Activated CD4-positive, alpha-beta T cell treated with anti-CD3 and anti-CD28 coated beads, Interleukin-2, amount 10 ng/mL, durations not matched to agents 7 days and 5 days (primary cell): ENCODE results near the gene SNRNP35. TPM values are rescaled to one million over a fixed set of nuclear protein-coding genes. Genes with fewer than 3 reads are reported as not detected.

ENCODE experiments used
- total RNA-seq, 2 experiments: library from RNA; stranded (reverse); gene quantifications; one replicate each; pipeline ENCODE4 v1.2.3, GENCODE V29; 2021

SNRNP35 gene
- total RNA-seq, 2 experiments from 2014 or later = 24.8 to 31.7 TPM

Other genes starting within 250 kb of the SNRNP35 start
- gene MPHOSPH9, start 225.0 kb upstream of the SNRNP35 start, total RNA-seq = 100 to 1,000 TPM; 134 to 162 TPM
- 10 to 100 TPM; 29.2 to 30.8 TPM for gene MTRFR, start 224.7 kb upstream of the SNRNP35 start, total RNA-seq
- gene CDK2AP1, start 186.3 kb upstream of the SNRNP35 start, total RNA-seq = 10 to 100 TPM; 28.7 to 34.3 TPM
- 10 to 100 TPM; 38.1 to 41.8 TPM for gene SBNO1, start 93.3 kb upstream of the SNRNP35 start, total RNA-seq
- gene KMT5A, start 74.0 kb upstream of the SNRNP35 start, total RNA-seq = 10 to 100 TPM; 73.6 to 85.3 TPM
- gene RILPL2, start 21.5 kb upstream of the SNRNP35 start, total RNA-seq = 1 to 10 TPM; 6.0 to 6.5 TPM
- gene RILPL1, start 75.6 kb downstream of the SNRNP35 start, total RNA-seq = under 1 TPM; 0.79 to 0.89 TPM
- 100 to 1,000 TPM; 138 to 168 TPM for gene TMED2, start 126.4 kb downstream of the SNRNP35 start, total RNA-seq
- gene DDX55, start 144.0 kb downstream of the SNRNP35 start, total RNA-seq = 10 to 100 TPM; 35.9 to 38.3 TPM
- 10 to 100 TPM; 64.4 to 66.2 TPM for gene EIF2B1, start 175.5 kb downstream of the SNRNP35 start, total RNA-seq
- 10 to 100 TPM; 46.7 to 47.8 TPM for gene GTF2H3, start 175.7 kb downstream of the SNRNP35 start, total RNA-seq
- gene TCTN2, start 213.0 kb downstream of the SNRNP35 start, total RNA-seq = 1 to 10 TPM; 4.0 to 4.7 TPM